Esophagus squamous epithelium (tissue), 5 donors: ENCODE measurements around the gene DROSHA. TPM values are rescaled to one million over a fixed set of nuclear protein-coding genes. Genes with fewer than 3 reads are reported as not detected.

Source experiments
- DNase-seq: peaks from one replicate; lab custom pipeline; 2025; lab: John Stamatoyannopoulos, UW
- H3K27ac ChIP-seq, 4 donors: fragments of 200-600 bp; sonication (generic); one replicate each; pipeline ENCODE4 v1.5.1; 2016 to 2019; ENCODE audit warnings: mild to moderate bottlenecking in 1 of 4
- H3K27me3 ChIP-seq, 4 donors: fragments of 200-600 bp; sonication (generic); 1 replicate in 3 of 4; 2 replicates in 1 of 4; pipeline versions ENCODE4 v1.5.1 to v1.6.0; 2017 to 2021; ENCODE audit warnings: antibody characterized with exemption in 1 of 4
- H3K36me3 ChIP-seq, 3 donors: fragments of 200-600 bp; sonication (generic); one replicate each; pipeline ENCODE4 v1.5.1; 2016 to 2019
- H3K4me1 ChIP-seq, 3 donors: fragments of 200-600 bp; sonication (generic); one replicate each; pipeline ENCODE4 v1.5.1; 2017 to 2019
- H3K4me3 ChIP-seq, 4 donors: fragments of 200-600 bp; sonication (generic); 1 replicate in 3 of 4; 2 replicates in 1 of 4; pipeline ENCODE4 v1.5.1; 2016 to 2019; ENCODE audit warnings: mild to moderate bottlenecking in 2 of 4, moderate library complexity in 1 of 4
- H3K9me3 ChIP-seq, 3 donors: fragments of 200-600 bp; sonication (generic); one replicate each; pipeline ENCODE4 v1.5.1; 2016 to 2019
- POLR2A ChIP-seq, 4 donors: fragments of 450-650 bp; IDR thresholded peaks; one replicate each; pipeline ENCODE4 v1.6.1; 2017; ENCODE audit warnings: antibody characterized with exemption in 4 of 4, mild to moderate bottlenecking in 4 of 4, moderate library complexity in 3 of 4
- WGBS, 2 donors: methylation state at CpG; one replicate each; pipeline ENCODE4 v1.1.5; 2018; 5-methylcytosine and 5-hydroxymethylcytosine counted together
- intact Hi-C: fragments of 100-400 bp; cut with DNase I; formaldehyde crosslinking; loops from one replicate; pipeline ENCODE4 v1.15.0; 2022
- total RNA-seq, 4 donors: library from RNA; depleted of rRNA; stranded (reverse); fragments of >200 nt; gene quantifications; one replicate each; pipeline ENCODE4 v1.1.0, GENCODE V29; 2016
- TF ChIP-seq, protein P1 (sequence below), 6 experiments: fragments of 450-650 bp in 4 of 6; fragments of 200-600 bp in 2 of 6; sonication (generic) in 2 of 6; IDR thresholded peaks; one replicate each; pipeline ENCODE4 v1.5.1; 2016 to 2019; ENCODE audit warnings: antibody characterized with exemption in 6 of 6, mild to moderate bottlenecking in 4 of 6, moderate library complexity in 4 of 6
- donor health status: DM: yes; HTN: yes; CAD: no.

Gene DROSHA
- total RNA-seq, 4 donors from 2014 or later = 26.1 to 36.5 (median 31.8) TPM

DNA sequence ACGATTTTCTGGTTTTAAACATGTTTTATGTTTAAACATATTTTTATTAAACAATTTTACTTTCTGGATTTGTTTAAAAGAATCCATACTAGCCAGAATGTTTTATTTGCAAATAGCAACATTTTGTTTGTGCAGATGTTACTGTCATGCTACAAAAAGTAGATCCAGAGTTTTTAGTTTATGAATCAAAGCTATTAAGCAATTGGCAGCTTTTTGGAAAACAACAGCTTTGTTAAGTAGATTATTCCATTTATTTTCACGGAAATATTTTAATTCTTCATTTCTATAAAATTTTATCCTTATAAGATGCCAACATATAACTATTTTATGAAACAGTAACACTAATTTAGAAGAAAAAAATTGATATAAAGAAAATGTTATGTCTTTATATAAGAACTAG is 60.9 kb downstream of the DROSHA start:
- Histone ChIP-seq H3K27ac (no peak overlapping the region), H3K36me3 (peaks cover 0 to 63% (median 0%) of the 10 kb centered on the region in 3 donors), H3K9me3 (no peaks in the 10 kb centered on the region), H3K27me3 (no peaks in the 10 kb centered on the region), H3K4me1 (peaks cover 0 to 11% (median 0%) of the 10 kb centered on the region in 3 donors), H3K4me3 (no peak overlapping the region)
- TF ChIP-seq, protein P1, sequence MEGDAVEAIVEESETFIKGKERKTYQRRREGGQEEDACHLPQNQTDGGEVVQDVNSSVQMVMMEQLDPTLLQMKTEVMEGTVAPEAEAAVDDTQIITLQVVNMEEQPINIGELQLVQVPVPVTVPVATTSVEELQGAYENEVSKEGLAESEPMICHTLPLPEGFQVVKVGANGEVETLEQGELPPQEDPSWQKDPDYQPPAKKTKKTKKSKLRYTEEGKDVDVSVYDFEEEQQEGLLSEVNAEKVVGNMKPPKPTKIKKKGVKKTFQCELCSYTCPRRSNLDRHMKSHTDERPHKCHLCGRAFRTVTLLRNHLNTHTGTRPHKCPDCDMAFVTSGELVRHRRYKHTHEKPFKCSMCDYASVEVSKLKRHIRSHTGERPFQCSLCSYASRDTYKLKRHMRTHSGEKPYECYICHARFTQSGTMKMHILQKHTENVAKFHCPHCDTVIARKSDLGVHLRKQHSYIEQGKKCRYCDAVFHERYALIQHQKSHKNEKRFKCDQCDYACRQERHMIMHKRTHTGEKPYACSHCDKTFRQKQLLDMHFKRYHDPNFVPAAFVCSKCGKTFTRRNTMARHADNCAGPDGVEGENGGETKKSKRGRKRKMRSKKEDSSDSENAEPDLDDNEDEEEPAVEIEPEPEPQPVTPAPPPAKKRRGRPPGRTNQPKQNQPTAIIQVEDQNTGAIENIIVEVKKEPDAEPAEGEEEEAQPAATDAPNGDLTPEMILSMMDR (IDR thresholded peaks at IDR 0.05) = no peak
- TF ChIP-seq POLR2A (IDR thresholded peaks at IDR 0.05) = no peak
- WGBS, 2 donors = 74 to 87% methylated on average over 2 of the region's 2 CpGs
- intact Hi-C loops = no loop called here
- no peak for DNase-seq

DNA sequence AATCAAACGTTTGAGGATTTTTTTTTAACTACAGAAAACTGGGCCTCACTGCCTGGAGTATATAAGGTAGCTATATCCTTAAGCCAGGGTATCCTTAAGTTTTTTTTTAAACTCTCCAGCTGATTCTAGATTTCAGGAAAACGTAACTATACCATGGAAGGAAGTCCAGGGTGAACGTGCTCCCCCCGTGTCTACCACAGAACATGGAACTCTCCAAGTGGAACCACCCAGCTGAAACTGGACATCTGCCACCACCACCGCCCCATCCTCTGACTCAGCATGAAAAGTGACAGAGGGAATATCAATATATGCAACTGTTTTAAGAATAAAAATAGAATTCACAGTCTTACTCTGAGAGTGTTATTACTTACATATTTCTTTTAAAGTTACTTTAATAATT is 61.3 kb downstream of the DROSHA start:
- no peak overlapping the region for H3K27ac ChIP-seq
- H3K27me3 ChIP-seq = no peaks in the 10 kb centered on the region
- WGBS, 2 donors = 52 to 59% methylated on average over 5 of the region's 5 CpGs
- peak; percentile 1 for DNase-seq
- TF ChIP-seq POLR2A (IDR thresholded peaks at IDR 0.05) = no peak
- TF ChIP-seq, protein P1 (IDR thresholded peaks at IDR 0.05) = no peak
- no peak overlapping the region for H3K4me3 ChIP-seq
- H3K9me3 ChIP-seq = no peaks in the 10 kb centered on the region
- peaks cover 0 to 63% (median 0%) of the 10 kb centered on the region in 3 donors for H3K36me3 ChIP-seq
- intact Hi-C loops = no loop called here
- peaks cover 0 to 11% (median 0%) of the 10 kb centered on the region in 3 donors for H3K4me1 ChIP-seq

DNA sequence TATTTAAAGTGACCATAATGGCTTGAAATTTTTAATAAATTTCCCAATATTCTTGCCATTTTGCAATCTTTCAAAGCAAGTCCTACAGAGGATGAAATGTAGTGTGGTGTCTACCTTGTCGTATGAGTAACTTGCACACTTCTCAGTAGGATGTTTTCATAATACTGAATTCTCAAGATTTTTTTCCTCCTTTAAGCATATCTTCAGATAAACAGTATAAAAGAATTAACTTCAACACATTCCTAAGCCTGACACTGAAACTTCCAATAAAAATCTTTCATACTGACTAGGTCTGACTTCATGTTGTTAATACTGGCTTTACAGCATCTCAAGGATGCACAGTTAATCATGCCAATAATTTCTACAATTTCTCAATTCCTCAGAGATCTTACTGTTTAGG is 62.0 kb downstream of the DROSHA start:
- Histone ChIP-seq H3K4me3 (no peak overlapping the region), H3K27ac (no peak overlapping the region), H3K4me1 (peaks cover 0 to 11% (median 0%) of the 10 kb centered on the region in 3 donors), H3K36me3 (peaks cover 0 to 63% (median 0%) of the 10 kb centered on the region in 3 donors), H3K9me3 (no peaks in the 10 kb centered on the region), H3K27me3 (no peaks in the 10 kb centered on the region)
- no peak for DNase-seq
- intact Hi-C loops = no loop called here
- WGBS, 2 donors = 90 to 91% methylated on average over 1 of the region's 1 CpG
- TF ChIP-seq POLR2A (IDR thresholded peaks at IDR 0.05) = no peak
- TF ChIP-seq, protein P1 (IDR thresholded peaks at IDR 0.05) = no peak

DNA sequence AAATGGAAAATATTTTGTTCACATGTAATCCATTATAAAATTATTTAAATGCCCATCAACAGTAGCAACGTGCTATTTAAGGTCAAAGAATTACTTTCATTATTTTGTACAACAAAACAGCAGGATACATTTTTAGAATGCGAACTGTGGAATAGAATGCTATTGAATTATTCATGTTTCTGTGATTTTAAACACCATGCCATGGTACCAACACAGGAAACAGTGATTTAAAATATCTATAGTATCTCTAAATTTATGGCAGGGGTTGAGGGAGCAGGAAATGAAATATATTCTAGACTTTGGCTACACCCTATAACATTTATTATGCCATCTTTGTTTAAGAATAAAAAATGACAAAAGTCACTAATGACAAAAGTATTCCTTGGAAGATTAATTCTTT is 62.4 kb downstream of the DROSHA start:
- Histone ChIP-seq H3K36me3 (peaks cover 0 to 63% (median 0%) of the 10 kb centered on the region in 3 donors), H3K27me3 (no peaks in the 10 kb centered on the region), H3K27ac (no peak overlapping the region), H3K4me1 (peaks cover 0 to 11% (median 0%) of the 10 kb centered on the region in 3 donors), H3K9me3 (no peaks in the 10 kb centered on the region), H3K4me3 (no peak overlapping the region)
- TF ChIP-seq POLR2A (IDR thresholded peaks at IDR 0.05) = no peak
- DNase-seq = no peak
- WGBS, 2 donors = 87 to 94% methylated on average over 2 of the region's 2 CpGs
- intact Hi-C loops = no loop called here

DNA sequence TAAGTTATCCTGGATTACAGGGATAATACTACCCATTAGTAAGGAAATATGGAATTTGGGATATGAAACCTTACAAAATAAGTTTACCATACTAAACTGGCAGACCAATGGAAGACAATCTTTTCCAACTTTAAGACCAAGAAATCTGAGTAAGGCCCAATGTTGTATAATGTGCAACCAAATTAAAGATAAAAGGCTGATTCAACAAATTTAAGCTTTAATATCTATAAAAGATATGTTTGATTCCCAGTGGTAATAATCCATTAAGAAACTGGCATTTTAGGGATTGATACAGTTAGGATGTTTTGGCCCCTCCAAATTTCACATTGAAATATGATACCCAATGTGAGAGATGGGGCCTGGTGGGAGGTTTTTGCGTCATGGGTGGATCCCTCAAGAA is 66.6 kb downstream of the DROSHA start:
- TF ChIP-seq POLR2A (IDR thresholded peaks at IDR 0.05) = no peak
- TF ChIP-seq, protein P1 (IDR thresholded peaks at IDR 0.05) = no peak
- peaks cover 0 to 1% (median 0%) of the 10 kb centered on the region in 3 donors for H3K4me1 ChIP-seq
- no peak overlapping the region for H3K4me3 ChIP-seq
- no peak overlapping the region for H3K27ac ChIP-seq
- no peaks in the 10 kb centered on the region for H3K27me3 ChIP-seq
- no peaks in the 10 kb centered on the region for H3K9me3 ChIP-seq
- intact Hi-C loops = no loop called here
- 84 to 96% methylated on average over 1 of the region's 1 CpG for WGBS, 2 donors
- DNase-seq = no peak
- peaks cover 0 to 80% (median 0%) of the 10 kb centered on the region in 3 donors for H3K36me3 ChIP-seq

DNA sequence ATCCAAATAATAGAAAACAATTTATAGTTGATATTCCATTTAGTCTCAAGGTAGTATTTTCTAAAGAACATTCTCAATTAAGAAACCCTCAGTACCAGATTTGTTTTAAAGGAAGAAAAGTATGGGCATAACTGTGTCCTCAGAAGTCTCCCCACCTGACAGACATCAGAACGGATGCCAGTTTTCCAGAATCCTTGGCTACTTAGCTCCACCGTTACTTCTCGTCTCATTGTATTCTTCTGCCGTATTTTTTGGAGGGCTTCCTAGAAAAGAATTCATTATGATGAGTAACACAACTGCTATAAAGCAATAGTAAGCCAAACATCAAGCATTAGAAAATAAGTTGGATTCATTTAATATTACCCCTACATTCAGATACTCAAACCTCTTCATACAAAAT is 67.8 kb downstream of the DROSHA start:
- Histone ChIP-seq H3K4me3 (no peak overlapping the region), H3K9me3 (no peaks in the 10 kb centered on the region), H3K4me1 (no peaks in the 10 kb centered on the region), H3K36me3 (peaks cover 0 to 92% (median 0%) of the 10 kb centered on the region in 3 donors), H3K27ac (no peak overlapping the region), H3K27me3 (no peaks in the 10 kb centered on the region)
- DNase-seq = no peak
- WGBS, 2 donors = 82 to 91% methylated on average over 4 of the region's 4 CpGs
- TF ChIP-seq POLR2A (IDR thresholded peaks at IDR 0.05) = no peak
- TF ChIP-seq, protein P1 (IDR thresholded peaks at IDR 0.05) = no peak
- intact Hi-C loops = no loop called here
